PFSK-1 (cell line): ENCODE results near the gene NOL4L.

Source experiments
- POLR2AphosphoS5 ChIP-seq: IDR thresholded peaks from 2 replicates; pipeline ENCODE4 v1.6.1; 2012; ENCODE audit warnings: low read depth, mild to moderate bottlenecking, control low read depth, low read length, moderate library complexity
- SIN3A ChIP-seq: IDR thresholded peaks from 2 replicates; pipeline ENCODE4 v1.6.1; 2012; ENCODE audit warnings: mild to moderate bottlenecking, low read length, moderate library complexity, borderline replicate concordance; ENCODE audit not compliant: insufficient read depth
- TAF1 ChIP-seq: IDR thresholded peaks from 2 replicates; pipeline ENCODE4 v1.6.1; 2012; ENCODE audit warnings: low read length, control low read depth, borderline replicate concordance; ENCODE audit not compliant: insufficient read depth
- TF ChIP-seq, protein P1 (sequence below), 2 experiments: IDR thresholded peaks; 2 replicates each; pipeline versions ENCODE4 v1.6.1 to v1.8.0; 2011 to 2012; ENCODE audit warnings: low read depth in 2 of 2, low read length in 2 of 2, control low read depth in 1 of 2, inconsistent platforms in 1 of 2, mild to moderate bottlenecking in 1 of 2, moderate library complexity in 1 of 2; ENCODE audit not compliant: insufficient read depth in 1 of 2

DNA sequence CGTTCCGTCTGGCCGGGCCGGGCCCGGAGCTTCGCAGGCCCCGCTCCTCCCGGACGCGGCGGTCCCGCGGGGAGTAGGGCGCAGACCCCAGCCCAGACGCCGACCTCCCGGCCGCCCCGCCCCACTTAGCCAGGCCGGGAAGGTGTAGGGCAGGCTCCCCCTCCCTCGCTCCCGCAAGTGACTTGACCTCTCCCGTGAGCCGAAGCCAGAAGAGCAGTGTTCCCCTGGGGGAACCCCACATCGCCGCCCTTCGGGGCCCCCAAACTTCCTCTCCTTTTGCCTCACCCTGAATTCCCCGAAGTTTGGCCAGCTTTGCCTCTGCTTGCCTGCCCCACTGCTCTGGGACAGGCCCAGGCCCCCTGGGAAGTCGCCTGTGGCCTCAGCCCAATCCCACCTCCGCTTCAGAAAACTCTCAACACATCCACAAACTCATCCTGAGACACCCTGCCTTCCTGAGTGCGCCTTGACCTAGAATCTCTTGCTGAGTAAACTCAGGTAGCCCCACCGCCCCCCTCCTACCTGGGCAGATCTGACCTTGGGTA is 524 bp upstream of the NOL4L start:
- TF ChIP-seq POLR2AphosphoS5: no peak
- TF ChIP-seq TAF1: no peak
- TF ChIP-seq, protein P1, sequence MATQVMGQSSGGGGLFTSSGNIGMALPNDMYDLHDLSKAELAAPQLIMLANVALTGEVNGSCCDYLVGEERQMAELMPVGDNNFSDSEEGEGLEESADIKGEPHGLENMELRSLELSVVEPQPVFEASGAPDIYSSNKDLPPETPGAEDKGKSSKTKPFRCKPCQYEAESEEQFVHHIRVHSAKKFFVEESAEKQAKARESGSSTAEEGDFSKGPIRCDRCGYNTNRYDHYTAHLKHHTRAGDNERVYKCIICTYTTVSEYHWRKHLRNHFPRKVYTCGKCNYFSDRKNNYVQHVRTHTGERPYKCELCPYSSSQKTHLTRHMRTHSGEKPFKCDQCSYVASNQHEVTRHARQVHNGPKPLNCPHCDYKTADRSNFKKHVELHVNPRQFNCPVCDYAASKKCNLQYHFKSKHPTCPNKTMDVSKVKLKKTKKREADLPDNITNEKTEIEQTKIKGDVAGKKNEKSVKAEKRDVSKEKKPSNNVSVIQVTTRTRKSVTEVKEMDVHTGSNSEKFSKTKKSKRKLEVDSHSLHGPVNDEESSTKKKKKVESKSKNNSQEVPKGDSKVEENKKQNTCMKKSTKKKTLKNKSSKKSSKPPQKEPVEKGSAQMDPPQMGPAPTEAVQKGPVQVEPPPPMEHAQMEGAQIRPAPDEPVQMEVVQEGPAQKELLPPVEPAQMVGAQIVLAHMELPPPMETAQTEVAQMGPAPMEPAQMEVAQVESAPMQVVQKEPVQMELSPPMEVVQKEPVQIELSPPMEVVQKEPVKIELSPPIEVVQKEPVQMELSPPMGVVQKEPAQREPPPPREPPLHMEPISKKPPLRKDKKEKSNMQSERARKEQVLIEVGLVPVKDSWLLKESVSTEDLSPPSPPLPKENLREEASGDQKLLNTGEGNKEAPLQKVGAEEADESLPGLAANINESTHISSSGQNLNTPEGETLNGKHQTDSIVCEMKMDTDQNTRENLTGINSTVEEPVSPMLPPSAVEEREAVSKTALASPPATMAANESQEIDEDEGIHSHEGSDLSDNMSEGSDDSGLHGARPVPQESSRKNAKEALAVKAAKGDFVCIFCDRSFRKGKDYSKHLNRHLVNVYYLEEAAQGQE (IDR thresholded peaks at IDR 0.05; ENCODE audit: insufficient read depth in 1 of 2, low read depth in 2 of 2, low read length in 2 of 2): no peak
- no peak for TF ChIP-seq SIN3A
